Measurements from ENCODE around the gene NINJ1. TPM values are rescaled to one million over a fixed set of nuclear protein-coding genes. Genes with fewer than 3 reads are reported as not detected.

Gene NINJ1
- polyA plus RNA-seq, 5 donors, result 33.7 to 51.0 (median 35.6) TPM

GRCh38 chr9:93091453-93092081 lies 42.5 kb downstream of the NINJ1 start:
- DNase-seq, result no peak

GRCh38 chr9:93091056-93091452 lies 43.0 kb downstream of the NINJ1 start:
- no peak for DNase-seq

- DNase-seq, result no peak
Observed at GRCh38 chr9:93090091-93090655, 43.9 kb downstream of the NINJ1 start.

GRCh38 chr9:93089481-93089991 lies 44.5 kb downstream of the NINJ1 start:
- no peak for DNase-seq

- DNase-seq, result no peak
Observed at GRCh38 chr9:93089024-93089423, 45.0 kb downstream of the NINJ1 start.

GRCh38 chr9:93088656-93089015 lies 45.4 kb downstream of the NINJ1 start:
- no peak for DNase-seq

- DNase-seq, result no peak
Observed at GRCh38 chr9:93087971-93088655, 45.9 kb downstream of the NINJ1 start.

GRCh38 chr9:93086447-93087224 lies 47.4 kb downstream of the NINJ1 start:
- DNase-seq, result no peak

- DNase-seq, result no peak
Observed at GRCh38 chr9:93085676-93086075, 48.4 kb downstream of the NINJ1 start.

GRCh38 chr9:93084471-93084881 lies 49.6 kb downstream of the NINJ1 start:
- DNase-seq, result no peak

- DNase-seq, result no peak
Observed at GRCh38 chr9:93083592-93084470, 50.2 kb downstream of the NINJ1 start.

GRCh38 chr9:93082841-93083411 lies 51.1 kb downstream of the NINJ1 start:
- peak in 1 of 2 donors; percentile 29 for DNase-seq

- DNase-seq, result no peak
Observed at GRCh38 chr9:93081931-93082330, 52.1 kb downstream of the NINJ1 start.

- no peak for DNase-seq
Observed at GRCh38 chr9:93081081-93081529, 52.9 kb downstream of the NINJ1 start.

- no peak for DNase-seq
Observed at GRCh38 chr9:93080406-93080805, 53.6 kb downstream of the NINJ1 start.

GRCh38 chr9:93079371-93079770 lies 54.7 kb downstream of the NINJ1 start:
- DNase-seq, result no peak

- DNase-seq, result no peak
Observed at GRCh38 chr9:93077811-93078210, 56.2 kb downstream of the NINJ1 start.

- DNase-seq, result no peak
Observed at GRCh38 chr9:93077367-93077766, 56.7 kb downstream of the NINJ1 start.

- no peak for DNase-seq
Observed at GRCh38 chr9:93076792-93077128, 57.3 kb downstream of the NINJ1 start.

- DNase-seq, result no peak
Observed at GRCh38 chr9:93076101-93076791, 57.8 kb downstream of the NINJ1 start.

Measured in right lung (tissue), 5 donors.